NCI-H1105 treated with DMSO at 0.1 percent for 48 hours (cell line): ENCODE measurements around the gene PLVAP.
A peak's percentile ranks its signal among the peaks of the same experiment; 100 is the strongest.

Experiments used
- DNase-seq: peaks from one replicate; lab custom pipeline; 2025; lab: John Stamatoyannopoulos, UW

Gene PLVAP

DNA sequence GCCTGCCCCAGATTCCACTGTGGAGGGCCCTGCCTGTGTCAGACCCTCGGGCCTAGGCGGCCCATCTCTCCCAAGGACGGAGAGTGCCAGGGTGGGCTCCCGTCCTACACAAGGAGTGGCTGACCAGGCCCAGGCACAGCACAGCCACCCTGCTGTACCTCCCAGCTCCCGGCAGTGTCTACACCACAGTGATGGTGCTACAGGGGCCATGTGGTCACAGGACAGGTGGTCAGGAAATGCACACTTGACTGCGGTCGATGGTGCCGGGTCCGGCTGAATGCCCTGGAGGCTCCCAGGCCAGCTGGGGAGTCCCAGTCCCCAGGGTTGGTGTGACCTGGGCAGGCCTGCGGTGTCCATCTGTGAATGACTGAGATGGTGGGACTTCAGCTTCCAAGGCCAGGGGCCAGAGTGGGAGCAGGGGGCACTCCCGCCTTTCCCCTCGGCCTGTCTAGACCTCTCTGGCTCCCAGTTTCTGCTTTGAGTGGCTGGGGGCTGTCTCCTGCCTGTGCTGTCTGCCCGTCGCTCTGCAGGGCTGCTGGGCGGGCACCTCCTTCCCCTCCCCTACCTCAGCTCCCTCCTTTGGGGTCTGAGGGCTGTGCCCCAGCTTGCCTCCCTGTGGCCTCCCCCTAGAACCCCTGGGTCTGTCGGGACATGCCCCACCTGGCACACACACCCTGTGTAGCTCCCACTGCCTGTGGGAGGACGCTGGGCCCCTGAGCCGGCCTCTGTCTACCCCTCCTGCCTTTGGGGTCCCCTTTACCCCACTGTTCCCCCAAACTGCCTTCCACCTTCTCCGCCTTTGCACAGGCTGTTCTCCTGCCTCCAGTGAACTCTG lies 55.3 kb downstream of the PLVAP start:
- DNase-seq = no peak

- DNase-seq = no peak
Observed at GRCh38 chr19:17320435-17320834, 56.7 kb downstream of the PLVAP start.

- no peak for DNase-seq
Observed at GRCh38 chr19:17319473-17320238, 57.5 kb downstream of the PLVAP start.

- DNase-seq = no peak
Observed at GRCh38 chr19:17318966-17319365, 58.2 kb downstream of the PLVAP start.

- no peak for DNase-seq
Observed at GRCh38 chr19:17314007-17314593, 63.0 kb downstream of the PLVAP start.

DNA sequence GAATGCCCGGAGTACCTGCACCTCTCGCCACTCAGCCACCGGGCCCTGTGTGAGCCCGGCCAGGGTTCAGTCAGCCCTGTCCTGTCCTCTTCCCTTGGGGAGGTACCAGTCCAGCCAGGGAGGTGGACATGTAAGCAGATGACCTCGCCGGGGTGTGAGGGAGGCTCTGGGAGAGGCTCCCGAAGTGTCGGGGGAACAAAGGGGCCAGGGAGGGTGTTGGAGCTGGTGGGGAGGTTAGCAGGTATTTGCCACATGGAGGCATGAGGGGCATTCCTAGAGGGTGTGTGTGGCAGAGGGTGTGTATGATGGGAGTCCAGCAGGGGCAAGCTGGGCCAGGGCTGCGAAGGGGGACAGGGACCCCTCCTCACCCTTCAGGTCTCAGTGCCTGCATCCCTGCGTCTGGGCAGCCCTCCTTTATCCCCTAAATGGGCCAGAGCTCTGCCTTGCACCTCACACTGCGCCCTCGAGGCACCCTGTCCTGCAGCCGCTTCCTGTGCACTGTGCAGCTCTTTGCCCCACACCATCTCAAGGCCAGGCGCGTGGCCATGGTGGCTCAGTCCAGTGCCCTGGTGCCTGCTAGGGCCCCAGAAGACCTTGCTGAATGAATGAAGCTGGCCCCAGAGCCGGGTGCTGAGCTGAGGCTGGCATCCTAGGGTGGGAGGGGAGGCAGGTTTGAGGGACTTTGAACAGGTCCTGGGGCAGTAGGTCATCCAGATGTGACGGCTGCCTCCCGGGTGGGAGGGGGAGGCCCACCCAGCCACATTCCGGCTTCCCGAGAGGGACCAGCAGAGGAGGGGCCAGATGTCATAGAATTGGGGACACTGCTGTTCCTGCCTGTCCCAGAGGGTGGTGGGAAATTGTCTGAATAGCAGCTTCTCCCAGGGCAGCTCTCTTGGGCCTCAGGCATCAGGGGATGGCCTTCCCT lies 64.7 kb downstream of the PLVAP start:
- no peak for DNase-seq

DNA sequence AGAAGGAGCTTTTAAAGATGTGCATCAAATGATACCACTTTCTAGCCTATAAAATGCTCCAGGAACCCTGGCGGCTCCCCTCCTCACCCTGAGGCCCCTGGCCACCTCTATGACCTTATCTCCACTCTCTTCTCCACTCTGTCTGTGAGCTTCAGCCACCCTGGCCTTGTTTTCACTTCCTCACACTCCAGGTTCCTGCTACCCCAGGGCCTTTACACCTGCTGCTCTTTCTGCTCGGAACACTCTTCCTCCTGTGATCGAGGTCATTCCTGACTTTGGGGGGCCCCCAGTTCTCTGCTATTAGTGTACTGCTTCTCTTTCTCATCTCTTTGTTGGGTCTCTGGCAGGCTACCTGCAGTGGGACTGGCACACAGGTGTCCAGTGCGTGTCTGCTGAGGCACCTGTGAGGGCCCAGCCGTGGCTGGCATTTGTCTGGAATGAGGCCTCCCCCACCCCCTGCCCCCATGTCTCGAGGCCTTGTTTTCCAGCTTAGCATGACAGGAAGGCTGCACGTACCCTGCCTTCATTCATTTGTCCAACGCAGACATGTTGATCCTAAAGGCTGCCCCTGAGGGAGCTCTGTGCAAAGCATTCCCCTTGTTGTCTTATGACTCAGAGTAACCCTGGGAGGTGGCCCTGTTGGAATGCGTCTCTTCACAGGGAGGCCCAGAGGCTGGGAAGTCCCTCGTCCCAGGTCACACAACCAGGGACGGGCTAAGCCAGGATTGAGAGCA lies 65.5 kb downstream of the PLVAP start:
- no peak for DNase-seq

GRCh38 chr19:17309965-17310461 lies 67.1 kb downstream of the PLVAP start:
- DNase-seq = no peak

- peak; percentile 100 for DNase-seq
Observed at GRCh38 chr19:17309198-17309964, 67.8 kb downstream of the PLVAP start, which contains the start of gene DDA1. Gene DDA1, plus strand, starts transcription at chr19:17309563. Its CDS starts 92 bp downstream, at chr19:17309655.

DNA sequence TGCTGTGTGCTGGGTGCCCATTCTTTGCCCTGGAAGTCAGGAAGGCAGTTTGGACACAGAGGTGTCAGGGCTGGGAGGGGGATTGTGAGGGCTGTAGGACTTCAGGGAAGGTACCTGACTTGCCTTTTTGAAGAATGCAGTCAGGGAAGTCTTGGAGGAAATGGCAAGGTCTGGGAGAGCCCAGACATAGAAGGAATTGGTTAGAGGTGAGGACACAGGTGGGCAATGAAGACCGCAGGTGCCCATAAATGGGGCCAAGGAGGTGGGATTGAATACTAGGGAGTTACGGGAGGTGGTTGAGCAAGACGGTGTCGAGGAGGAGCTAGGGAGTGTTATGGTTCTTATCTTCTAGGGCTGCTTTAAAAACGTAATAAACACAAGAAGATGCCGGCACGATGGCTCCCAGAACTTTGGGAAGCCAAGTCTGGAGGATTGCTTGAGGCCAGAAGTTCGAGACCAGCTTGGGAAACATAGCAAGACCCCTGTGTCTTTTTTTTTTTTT lies 69.2 kb downstream of the PLVAP start:
- no peak for DNase-seq

- no peak for DNase-seq
Observed at GRCh38 chr19:17306285-17306714, 70.8 kb downstream of the PLVAP start.

DNA sequence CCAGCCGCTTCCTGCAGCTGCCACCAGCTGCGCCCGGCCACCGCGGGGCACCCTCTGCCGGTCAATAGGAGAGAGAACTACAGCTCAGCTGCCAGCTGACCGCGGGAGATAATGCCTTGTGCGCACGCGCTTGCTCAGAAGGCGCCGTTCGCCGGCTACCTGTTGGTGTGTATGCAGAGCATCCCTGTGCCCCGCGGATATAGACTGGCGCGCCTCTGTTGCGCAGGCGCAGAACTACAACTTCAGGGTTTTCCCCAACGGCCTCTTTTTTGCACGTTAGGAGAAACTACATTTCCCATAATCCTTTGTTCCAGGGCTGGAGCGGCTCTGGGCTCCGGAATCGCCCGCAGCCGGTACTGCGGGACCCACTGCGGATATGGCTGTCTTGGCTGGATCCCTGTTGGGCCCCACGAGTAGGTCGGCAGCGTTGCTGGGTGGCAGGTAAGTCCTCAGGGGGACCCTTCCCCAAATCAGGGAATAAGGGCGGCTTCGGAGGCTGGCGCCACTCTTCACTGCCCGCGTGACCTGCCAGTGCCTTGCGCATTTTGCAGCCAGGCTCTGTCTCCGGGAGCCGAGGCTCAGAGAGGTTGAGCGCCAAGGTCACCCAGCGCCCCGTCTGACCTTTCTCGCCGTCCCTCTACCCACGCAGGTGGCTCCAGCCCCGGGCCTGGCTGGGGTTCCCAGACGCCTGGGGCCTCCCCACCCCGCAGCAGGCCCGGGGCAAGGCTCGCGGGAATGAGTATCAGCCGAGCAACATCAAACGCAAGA lies 71.4 kb downstream of the PLVAP start, which contains the start of gene MRPL34:
Gene MRPL34 (plus strand): TSS at position 356 of the 768 bp plus-strand sequence. CDS start 21 bp downstream, at position 377.
- DNase-seq = peak; percentile 100

GRCh38 chr19:17305216-17305516 lies 72.0 kb downstream of the PLVAP start:
- no peak for DNase-seq

GRCh38 chr19:17304386-17305215 lies 72.5 kb downstream of the PLVAP start:
- DNase-seq = no peak

DNA sequence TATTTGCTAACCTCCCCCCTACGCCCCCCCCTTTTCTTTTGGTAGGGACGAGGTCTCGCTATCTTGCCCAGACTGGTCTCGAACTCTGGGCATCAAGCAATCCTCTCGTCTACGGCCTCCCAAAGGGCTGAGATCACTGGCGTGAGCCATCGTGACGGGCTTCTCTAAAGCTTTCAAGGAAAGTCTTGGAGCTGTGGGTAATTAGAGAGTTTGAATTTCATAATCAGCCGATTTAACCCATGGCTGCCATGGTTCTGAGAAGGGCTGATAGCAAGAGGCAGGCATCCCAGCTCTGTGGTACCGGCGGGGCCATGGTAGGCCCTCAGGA lies 73.2 kb downstream of the PLVAP start:
- DNase-seq = no peak

GRCh38 chr19:17303167-17303939 lies 73.8 kb downstream of the PLVAP start, which contains the start of gene ABHD8:
Gene ABHD8, minus strand, starts transcription at chr19:17303425. Its CDS starts 1,809 bp downstream, at chr19:17301616.
- DNase-seq = peak; percentile 93
